Suppressor macrophage (primary cell): ENCODE measurements around the gene CRB2.

Experiments used
- DNase-seq, 4 experiments: peaks; one replicate each; pipeline ENCODE4 v3.0.0-alpha.2; 2020 to 2022

Gene CRB2

DNA sequence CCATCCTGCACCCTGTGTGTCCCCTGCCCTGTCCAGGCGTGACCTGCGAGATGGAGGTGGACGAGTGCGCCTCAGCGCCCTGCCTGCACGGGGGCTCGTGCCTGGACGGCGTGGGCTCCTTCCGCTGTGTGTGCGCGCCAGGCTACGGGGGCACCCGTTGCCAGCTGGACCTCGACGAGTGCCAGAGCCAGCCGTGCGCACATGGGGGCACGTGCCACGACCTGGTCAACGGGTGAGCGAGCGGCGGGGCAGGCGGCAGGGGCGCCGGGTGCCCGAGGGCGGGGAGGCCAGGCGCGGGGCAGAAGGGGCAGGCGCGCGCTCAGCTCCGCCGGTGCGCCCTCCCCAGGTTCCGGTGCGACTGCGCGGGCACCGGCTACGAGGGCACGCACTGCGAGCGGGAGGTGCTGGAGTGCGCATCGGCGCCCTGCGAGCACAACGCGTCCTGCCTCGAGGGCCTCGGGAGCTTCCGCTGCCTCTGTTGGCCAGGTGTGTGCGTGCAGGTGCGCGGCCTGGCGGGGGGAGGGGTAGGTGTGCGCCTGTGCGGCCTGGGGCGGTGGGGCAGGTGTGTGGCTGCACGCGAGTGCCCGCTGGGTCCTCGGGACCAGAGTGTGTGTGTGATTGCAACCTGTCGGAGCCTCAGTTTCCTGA, 10.0 kb downstream of the CRB2 start:
- no peak for DNase-seq

DNA sequence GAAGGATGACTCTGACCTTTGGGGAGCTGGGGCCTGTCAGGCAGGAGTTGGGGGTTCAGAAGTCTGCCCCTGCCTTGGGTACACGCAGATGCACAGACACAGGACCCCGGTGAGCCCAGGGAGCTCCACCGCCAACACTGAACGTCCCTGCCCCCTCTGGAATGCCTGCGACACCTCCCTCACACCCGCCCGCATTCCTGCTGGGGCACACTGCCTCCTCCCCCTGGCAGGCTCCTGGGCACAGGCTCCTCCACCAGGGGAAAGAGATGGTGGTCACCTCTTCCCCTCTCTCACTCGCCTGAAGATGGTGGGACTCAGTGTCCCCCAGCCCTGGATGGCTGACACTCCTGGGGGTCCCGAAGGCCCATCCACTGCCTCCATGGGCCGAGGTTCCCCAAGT, 12.0 kb downstream of the CRB2 start:
- DNase-seq, result no peak

DNA sequence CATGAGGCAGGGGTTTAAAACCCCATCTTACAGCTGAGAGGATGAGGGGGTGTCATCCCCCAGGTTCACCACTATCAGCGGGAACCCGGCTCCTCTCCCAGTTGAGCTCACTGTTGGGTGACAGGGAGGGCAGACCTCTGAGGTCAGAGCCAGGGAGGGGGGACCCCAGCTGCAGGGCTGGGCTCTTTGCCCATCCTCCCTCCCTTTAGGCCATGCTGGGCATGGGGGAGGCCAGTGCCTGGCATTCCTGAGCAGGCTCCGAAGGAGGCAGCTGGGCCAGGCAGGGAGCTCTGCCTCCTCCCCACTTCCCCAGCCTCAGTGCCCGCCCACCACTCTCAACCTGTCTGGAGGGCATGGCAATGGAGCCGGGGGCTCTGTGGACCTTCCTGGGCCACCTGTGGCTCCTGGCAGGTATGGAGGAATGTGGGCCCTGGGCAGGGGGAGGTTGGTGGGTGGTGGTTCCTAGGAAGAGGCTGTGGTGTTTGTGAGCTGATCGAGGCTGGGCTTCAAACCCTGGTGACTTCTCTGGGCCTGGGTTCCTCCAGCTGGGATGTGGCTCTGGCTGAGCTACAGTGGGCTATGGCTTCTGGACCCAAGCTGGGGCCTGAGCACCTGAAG, 12.6 kb downstream of the CRB2 start:
- DNase-seq, result no peak

DNA sequence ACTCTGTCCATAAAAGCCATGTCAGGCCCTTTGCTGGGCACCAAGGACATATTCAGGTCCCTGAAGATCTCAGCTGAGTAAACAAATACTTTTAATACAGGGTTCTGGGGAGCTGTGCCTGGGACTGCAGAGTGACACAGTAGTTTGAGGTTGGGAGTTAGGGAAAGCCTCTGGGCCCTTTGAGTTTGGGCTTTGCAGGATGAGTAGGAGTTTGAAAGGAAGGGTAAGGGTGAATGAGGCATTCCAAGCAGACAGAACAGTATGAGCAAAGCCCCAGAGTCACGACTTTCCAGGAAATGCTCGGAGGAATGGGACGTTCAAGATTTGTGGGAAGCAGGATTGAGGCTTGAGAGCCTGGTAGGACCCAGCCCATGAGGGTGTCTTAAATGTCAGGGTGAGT, 13.3 kb downstream of the CRB2 start:
- DNase-seq, result no peak

DNA sequence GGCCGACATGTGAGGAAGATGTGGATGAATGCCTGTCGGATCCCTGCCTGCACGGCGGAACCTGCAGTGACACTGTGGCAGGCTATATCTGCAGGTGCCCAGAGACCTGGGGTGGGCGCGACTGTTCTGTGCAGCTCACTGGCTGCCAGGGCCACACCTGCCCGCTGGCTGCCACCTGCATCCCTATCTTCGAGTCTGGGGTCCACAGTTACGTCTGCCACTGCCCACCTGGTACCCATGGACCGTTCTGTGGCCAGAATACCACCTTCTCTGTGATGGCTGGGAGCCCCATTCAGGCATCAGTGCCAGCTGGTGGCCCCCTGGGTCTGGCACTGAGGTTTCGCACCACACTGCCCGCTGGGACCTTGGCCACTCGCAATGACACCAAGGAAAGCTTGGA, 14.1 kb downstream of the CRB2 start:
- DNase-seq, result no peak

DNA sequence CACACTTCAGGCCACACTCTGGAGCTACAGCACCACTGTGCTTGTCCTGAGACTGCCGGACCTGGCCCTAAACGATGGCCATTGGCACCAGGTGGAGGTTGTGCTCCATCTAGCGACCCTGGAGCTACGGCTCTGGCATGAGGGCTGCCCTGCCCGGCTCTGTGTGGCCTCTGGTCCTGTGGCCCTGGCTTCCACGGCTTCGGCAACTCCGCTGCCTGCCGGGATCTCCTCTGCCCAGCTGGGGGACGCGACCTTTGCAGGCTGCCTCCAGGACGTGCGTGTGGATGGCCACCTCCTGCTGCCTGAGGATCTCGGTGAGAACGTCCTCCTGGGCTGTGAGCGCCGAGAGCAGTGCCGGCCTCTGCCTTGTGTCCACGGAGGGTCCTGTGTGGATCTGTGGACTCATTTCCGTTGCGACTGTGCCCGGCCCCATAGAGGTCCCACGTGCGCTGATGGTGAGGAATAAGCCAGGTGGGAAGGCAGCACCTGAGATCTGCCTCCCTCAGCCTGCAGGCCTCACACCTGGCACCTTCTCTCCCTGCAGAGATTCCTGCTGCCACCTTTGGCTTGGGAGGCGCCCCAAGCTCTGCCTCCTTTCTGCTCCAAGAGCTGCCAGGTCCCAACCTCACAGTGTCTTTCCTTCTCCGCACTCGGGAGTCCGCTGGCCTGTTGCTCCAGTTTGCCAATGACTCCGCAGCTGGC, 14.7 kb downstream of the CRB2 start:
- no peak for DNase-seq

DNA sequence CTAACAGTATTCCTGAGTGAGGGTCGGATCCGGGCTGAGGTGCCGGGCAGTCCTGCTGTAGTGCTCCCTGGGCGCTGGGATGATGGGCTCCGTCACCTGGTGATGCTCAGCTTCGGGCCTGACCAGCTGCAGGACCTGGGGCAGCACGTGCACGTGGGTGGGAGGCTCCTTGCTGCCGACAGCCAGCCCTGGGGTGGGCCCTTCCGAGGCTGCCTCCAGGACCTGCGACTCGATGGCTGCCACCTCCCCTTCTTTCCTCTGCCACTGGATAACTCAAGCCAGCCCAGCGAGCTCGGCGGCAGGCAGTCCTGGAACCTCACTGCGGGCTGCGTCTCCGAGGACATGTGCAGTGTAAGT, 15.2 kb downstream of the CRB2 start:
- no peak for DNase-seq

DNA sequence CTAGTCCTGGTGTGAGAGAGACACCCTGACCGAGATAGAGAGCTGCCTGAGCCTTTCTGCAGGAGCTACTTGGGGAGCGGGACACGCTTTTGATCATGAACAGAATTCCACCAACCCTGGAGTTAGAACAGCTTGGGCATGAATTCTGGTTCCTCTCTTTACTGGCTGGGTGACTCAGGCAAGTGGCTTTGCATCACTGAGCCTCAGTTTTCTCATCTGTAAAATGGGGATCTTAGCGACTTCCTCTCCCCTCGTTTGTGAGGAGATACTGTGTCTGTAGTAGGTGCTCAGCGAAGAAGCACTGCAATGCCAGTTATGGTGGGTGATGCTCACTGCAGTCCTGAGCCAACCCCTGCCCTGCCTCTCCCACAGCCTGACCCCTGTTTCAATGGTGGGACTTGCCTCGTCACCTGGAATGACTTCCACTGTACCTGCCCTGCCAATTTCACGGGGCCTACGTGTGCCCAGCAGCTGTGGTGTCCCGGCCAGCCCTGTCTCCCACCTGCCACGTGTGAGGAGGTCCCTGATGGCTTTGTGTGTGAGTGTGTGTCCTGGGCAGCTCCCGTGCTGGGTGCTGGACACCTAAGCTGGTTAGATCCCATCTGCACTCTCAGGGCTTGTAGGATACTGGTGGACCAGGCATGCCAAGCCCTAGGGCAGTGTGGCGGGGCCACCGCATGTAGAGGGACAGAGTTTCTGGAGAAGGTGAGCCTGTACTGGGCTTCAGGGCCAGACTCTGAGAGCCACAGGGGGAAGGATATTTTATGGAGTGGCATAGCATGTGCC, 16.0 kb downstream of the CRB2 start:
- DNase-seq, result no peak

DNA sequence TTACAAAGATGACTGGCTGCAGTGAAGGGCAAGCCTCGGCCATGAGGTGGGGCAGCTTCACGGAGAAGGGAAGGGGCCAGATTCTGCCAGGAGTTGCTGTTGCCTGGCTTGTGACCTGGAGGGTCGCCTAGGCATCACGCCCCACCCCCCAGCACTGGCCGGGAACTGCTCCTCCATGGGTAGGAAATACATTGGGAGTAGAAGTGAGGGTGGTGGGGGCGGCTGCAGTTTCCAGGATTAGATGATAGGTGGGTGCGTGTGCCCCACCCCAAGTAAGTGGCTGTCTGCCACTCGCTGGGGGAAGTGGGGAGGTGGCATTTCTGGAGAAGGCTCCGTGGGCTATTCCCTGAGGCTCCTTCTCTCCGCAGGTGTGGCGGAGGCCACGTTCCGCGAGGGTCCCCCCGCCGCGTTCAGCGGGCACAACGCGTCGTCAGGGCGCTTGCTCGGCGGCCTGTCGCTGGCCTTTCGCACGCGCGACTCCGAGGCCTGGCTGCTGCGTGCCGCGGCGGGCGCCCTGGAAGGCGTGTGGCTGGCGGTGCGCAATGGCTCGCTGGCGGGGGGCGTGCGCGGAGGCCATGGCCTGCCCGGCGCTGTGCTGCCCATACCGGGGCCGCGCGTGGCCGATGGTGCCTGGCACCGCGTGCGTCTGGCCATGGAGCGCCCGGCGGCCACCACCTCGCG, 16.9 kb downstream of the CRB2 start:
- no peak for DNase-seq

DNA sequence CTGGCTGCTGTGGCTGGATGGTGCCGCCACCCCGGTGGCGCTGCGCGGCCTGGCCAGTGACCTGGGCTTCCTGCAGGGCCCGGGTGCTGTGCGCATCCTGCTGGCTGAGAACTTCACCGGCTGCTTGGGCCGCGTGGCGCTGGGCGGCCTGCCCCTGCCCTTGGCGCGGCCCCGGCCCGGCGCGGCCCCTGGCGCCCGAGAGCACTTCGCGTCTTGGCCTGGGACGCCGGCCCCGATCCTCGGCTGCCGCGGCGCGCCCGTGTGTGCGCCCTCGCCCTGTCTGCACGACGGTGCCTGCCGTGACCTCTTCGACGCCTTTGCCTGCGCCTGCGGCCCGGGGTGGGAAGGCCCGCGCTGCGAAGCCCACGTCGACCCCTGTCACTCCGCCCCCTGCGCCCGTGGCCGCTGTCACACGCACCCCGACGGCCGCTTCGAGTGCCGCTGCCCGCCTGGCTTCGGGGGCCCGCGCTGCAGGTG, 17.5 kb downstream of the CRB2 start:
- DNase-seq, result no peak

DNA sequence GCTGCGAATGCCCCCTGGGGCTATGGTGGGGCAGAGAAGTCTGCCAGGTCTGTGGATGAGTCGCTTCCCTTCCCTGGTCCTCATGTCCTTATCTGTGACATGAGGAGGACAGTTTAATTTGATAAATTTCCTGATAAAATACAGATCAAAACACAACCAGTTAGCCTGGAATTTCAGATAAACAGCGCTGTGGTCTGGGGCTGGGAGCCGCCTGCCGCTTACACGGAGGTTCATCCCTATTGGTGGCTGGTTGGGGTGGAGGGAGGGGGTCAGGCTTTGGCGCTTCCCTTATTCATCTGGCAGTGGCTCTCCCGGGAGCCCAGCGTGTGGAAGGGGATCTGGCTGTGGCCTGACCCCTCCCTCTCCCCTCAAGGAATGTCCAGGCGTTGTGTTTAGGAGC, 17.9 kb downstream of the CRB2 start:
- DNase-seq, result no peak

DNA sequence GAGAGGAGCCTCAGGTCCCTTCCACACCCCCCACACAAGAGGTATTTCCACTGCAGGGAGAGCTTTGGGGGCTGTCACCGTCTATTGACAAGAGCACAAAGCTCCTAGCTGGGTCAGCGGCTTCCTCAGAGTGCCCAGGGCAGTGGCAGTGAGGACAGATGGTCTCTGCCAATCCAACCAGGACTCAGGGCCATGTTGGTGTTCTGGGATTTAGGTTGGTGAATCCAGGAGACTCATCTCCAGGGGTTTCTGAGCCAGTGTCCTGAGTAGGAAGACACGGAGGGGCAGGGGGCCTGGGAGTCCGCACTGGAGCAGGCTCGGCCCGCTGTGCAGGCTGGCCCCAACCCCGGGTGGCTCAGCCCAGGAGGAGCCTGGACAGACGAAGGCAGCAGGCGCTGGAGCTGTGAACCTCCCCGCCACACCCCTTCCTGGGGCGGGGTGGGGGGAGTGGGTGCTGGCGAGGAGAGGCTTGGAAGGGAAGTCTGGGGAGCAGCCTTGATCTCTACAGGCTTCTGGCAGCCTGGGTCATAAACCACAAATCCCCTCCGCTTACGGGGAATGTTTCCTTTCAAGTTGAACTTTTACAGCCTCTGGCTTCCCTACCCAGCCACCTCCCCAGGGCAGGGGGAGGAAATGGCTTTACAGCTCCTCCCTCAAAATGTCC, 19.6 kb downstream of the CRB2 start:
- DNase-seq, result peak; percentile 15 to 53 (median 25)

DNA sequence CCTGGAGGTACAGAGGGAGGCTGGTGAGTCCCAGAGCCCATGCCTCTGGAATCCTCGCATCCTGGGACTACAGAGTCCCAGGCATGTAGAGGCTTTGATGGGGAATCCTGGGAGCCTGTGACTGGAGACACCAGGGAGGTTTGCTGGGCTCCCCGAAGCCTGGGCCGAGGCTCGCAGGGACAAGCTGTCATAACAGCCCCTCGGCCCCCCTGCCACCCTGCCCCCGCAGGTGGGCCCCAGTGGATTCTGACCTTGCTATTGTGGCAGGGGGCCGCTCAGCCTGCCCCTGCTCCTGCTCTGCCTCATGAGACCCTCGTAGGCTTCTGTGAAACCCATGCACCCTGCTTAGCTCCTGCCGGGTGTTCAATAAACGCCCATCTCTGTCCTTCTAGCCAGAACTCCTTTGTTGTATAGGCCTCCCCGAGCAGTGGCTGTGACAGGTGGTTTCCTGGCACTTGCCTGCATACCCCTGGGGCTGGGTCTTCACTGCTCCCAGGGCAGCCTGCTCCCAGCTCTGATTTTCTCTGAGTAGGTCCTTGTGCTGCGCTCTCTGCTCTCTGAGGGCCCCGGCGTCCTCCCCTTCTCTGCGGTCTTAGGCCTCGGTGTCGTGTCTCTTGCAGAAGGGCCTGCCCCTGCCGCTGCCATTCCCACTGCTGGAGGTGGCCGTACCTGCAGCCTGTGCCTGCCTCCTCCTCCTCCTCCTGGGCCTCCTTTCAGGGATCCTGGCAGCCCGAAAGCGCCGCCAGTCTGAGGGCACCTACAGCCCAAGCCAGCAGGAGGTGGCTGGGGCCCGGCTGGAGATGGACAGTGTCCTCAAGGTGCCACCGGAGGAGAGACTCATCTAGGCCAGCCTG, 20.4 kb downstream of the CRB2 start:
- DNase-seq, result no peak

DNA sequence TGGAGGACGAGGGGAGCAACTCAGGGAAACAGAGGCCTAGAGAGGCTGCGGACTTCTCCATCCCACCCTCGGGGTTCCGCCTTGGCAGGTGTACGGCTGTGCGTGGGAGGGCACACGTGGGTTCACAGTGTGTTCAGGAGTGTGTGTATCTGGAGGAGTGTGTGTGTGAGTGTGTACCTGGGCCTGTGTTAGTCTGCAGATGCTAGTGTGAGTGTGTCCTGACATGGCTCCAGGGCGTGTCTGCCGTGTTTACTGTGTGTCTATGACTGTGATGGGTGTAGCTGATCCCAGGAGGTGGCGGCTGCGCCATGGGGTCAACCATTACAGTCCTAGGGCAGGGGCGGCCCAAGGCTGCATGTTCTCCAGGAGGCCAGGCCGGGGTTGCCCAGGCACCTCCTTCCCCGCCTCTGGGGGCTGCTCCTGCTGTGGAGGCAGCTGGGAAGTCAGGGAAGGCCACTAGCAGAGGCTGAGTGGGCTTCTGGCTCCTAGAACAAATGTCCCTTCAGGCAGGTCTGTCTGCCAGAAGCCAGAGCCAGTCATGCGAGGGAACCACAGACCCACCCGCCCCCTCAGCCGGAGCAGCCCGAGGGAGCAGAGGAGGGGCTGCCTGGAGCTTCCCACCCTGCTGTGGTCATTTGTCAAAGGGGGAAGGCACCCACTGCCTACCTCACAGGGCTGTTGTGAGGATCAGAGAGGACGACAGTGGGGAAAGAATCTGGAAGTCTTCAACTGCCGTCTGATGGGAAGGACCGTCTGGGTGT, 21.4 kb downstream of the CRB2 start:
- DNase-seq, result no peak

DNA sequence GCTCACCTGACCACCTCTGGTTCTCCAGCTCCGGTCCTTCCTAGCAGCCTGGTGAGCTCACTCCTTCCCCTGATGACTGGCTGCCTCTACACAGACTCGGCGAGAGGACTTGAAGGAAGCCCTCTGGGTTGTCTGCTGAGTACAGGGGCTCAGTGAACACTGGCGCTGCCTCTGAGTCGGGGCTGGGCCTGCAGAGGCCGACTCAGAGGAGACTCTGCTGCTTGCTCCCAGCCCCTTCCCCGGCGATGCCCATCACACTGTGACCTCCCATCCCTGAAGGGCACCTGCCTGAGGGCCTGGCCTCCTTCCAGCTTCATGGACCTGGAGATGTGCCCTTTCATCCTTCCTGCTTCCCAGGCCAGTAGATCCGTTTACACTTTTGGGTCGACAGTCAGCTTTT, 22.0 kb downstream of the CRB2 start:
- DNase-seq, result no peak

DNA sequence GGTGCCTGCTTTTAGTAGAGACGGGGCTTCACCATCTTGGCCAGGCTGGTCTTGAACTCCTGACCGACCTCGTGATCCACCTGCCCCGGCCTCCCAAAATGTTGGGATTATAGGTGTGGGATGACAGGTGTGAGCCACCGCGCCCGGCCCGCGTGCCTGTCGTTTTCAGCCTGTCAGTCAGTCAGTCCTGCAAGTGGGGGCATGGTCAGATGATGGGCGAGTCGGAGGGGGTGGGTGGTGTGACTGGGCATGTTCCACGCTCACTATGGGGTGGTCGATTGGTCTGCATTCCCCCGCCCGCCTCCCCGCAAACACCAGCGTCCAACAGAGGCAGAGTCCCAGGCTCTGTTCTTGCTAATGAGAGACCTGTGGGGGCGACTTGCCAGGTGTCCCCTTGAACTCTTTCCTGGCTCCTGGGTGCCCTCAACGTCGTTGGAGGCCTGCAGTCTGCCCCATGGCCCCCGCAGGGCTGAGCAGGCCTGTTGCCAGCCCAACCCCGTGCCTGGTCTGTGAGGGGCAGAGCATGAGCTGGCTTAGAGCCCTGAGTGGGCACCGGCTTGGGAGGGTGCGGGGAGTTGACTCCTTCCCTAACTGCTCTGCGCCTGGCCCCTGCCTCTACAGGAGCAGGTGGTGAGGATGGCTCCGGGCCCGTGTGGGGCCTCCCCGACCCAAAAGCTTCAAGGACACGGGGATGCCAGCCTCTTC, 23.1 kb downstream of the CRB2 start:
- DNase-seq, result no peak

DNA sequence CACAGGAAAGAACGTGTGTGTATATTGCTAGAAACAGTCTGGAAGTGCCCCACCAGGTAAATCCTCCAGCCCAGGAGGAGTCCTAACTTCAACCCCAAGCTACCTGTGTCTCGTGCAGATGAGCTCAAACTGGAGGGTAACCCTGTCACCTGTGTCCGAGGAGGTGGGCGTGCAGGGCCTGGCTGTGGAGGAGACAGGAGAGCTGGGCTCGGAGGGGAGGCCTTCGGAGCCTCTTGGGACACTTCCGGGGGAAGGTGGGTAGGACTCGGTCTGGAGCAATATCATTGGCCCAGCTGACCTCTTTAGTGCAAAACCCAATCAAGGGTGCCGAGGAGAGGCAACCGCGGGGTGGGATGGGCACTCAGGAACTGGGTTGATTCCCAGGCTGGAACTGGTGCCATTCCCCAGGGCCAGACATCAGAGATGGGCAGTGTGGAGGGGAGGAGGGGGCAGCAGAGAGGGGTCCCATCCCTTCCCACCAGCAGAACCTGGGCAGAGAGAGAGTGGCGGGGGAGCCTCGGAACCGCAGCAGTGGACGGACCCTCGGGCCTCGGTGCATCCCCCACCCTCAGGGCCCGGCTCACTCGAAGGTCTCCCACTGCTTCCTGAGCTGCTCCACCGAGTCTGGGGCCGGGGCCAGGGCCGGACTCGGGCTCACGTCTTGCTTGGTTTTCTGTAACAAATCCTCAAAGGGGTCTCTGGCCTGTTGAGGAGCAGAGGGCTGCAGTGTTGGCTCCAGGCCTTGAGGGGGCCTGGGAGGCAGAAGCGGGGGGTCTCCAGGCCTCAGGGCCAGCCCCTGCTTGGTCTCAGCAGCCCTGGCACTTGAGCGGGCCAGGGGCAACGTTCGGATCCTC, 25.1 kb downstream of the CRB2 start:
- DNase-seq, result no peak

DNA sequence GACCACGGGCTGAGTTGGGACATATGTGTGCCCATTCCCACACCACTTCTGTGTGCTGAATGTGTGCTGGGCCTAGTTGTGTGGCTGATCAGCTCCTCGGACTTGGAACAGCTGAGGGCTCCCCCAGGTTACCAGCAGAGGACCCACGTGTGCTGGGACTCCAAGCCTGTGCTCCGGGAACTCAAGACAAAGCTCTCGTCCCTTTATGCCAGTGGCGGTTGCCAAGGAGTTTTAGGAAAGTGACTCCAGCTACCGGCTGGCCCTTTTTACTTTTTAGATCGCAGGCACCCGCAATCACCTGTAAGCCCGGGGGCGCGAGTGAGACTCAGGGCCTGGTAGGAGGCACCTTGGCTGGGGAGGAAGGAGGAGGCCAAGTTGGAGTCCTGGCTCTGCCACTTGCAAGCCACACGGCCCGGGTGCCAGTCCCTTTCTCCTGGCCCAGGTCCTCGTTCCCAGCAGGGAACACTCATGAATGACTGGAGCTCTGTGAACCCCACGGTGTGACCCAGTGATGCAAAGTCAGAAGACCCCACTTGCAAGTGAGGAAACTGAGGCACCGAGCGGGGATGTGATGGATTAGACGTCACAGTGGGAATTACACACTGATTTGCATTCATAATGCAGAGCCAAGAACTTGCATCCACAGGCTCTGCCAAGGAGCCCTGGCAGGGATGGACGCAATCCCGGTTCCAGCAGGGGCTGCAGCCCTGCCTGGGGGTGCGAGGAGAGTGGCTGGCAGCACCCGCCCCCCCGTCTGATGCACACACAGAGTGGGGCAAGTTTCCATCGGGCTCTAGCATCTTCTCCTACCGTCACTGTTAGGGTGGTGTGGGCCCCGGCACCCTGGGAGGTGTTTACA, 26.9 kb downstream of the CRB2 start:
- DNase-seq, result no peak
